ENCODE data around the gene EVC2.

- TF ChIP-seq POLR2A (IDR thresholded peaks at IDR 0.05): no peak
- TF ChIP-seq CTCF (IDR thresholded peaks at IDR 0.05): no peak
Observed at GRCh38 chr4:5686338-5686737, 22.0 kb downstream of the EVC2 start.

Measured in lower leg skin (tissue), 3 donors.